PFSK-1 (cell line): ENCODE data around the gene ATXN1.

Experiments
- POLR2AphosphoS5 ChIP-seq: IDR thresholded peaks from 2 replicates; pipeline ENCODE4 v1.6.1; 2012; ENCODE audit warnings: low read depth, mild to moderate bottlenecking, control low read depth, low read length, moderate library complexity
- TAF1 ChIP-seq: IDR thresholded peaks from 2 replicates; pipeline ENCODE4 v1.6.1; 2012; ENCODE audit warnings: low read length, control low read depth, borderline replicate concordance; ENCODE audit not compliant: insufficient read depth
- TF ChIP-seq, protein P1 (sequence below), 2 experiments: IDR thresholded peaks; 2 replicates each; pipeline versions ENCODE4 v1.6.1 to v1.8.0; 2011 to 2012; ENCODE audit warnings: low read depth in 2 of 2, low read length in 2 of 2, control low read depth in 1 of 2, inconsistent platforms in 1 of 2, mild to moderate bottlenecking in 1 of 2, moderate library complexity in 1 of 2; ENCODE audit not compliant: insufficient read depth in 1 of 2

GRCh38 chr6:16488813-16489212, 272.4 kb downstream of the ATXN1 start:
- TF ChIP-seq, protein P1, sequence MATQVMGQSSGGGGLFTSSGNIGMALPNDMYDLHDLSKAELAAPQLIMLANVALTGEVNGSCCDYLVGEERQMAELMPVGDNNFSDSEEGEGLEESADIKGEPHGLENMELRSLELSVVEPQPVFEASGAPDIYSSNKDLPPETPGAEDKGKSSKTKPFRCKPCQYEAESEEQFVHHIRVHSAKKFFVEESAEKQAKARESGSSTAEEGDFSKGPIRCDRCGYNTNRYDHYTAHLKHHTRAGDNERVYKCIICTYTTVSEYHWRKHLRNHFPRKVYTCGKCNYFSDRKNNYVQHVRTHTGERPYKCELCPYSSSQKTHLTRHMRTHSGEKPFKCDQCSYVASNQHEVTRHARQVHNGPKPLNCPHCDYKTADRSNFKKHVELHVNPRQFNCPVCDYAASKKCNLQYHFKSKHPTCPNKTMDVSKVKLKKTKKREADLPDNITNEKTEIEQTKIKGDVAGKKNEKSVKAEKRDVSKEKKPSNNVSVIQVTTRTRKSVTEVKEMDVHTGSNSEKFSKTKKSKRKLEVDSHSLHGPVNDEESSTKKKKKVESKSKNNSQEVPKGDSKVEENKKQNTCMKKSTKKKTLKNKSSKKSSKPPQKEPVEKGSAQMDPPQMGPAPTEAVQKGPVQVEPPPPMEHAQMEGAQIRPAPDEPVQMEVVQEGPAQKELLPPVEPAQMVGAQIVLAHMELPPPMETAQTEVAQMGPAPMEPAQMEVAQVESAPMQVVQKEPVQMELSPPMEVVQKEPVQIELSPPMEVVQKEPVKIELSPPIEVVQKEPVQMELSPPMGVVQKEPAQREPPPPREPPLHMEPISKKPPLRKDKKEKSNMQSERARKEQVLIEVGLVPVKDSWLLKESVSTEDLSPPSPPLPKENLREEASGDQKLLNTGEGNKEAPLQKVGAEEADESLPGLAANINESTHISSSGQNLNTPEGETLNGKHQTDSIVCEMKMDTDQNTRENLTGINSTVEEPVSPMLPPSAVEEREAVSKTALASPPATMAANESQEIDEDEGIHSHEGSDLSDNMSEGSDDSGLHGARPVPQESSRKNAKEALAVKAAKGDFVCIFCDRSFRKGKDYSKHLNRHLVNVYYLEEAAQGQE (IDR thresholded peaks at IDR 0.05; ENCODE audit: insufficient read depth in 1 of 2, low read depth in 2 of 2, low read length in 2 of 2), result no peak
- TF ChIP-seq TAF1, result no peak
- TF ChIP-seq POLR2AphosphoS5, result no peak
